COLO829 (cell line): ENCODE data around the gene MACF1.
"Not testable (repeated sequence)": the region's sequence is repeated elsewhere in the genome, so short reads cannot be mapped to it uniquely, and the experiment has no call there.

Experiments
- DNase-seq: peaks from one replicate; pipeline ENCODE4 v3.0.0; 2012; ENCODE audit warnings: low spot score

MACF1 gene

DNA sequence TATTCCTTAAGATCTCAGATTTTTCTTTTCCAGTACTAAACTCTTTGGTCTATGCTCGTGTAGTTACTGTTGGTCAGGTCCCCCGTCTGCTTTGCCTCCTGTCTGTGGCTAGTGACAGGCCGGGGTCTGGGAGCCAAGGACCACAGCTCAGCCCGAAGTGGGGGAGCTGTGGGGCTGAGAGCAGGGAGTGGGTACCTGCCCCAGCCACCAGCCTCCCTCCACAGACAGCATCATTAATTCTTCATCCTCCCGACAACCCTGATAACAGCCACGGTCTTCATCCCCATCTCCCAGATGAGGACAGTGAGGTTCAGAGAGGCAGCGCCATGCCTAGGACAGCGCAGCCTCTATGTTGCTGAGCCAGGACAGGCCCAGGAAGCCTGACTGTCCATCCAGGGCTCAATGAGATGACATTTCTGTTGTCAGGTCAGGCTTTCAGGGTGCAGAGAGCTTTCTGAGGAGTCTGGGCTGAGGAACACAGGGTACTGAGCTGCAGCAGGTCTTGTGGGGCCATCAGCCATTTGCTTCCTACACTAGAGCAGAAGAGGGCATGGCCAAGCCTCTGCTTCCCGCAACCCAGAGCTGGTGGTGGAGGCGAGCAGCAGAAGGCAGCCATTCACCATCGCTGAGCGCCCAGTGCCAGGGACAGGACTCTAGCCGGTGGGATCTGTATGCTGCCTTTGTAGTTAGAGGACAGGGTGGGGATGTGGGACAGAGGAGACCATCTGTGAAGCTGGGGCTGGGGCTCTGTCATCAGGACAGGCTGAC lies 288.7 kb downstream of the MACF1 start:
- not testable (repeated sequence) for DNase-seq

DNA sequence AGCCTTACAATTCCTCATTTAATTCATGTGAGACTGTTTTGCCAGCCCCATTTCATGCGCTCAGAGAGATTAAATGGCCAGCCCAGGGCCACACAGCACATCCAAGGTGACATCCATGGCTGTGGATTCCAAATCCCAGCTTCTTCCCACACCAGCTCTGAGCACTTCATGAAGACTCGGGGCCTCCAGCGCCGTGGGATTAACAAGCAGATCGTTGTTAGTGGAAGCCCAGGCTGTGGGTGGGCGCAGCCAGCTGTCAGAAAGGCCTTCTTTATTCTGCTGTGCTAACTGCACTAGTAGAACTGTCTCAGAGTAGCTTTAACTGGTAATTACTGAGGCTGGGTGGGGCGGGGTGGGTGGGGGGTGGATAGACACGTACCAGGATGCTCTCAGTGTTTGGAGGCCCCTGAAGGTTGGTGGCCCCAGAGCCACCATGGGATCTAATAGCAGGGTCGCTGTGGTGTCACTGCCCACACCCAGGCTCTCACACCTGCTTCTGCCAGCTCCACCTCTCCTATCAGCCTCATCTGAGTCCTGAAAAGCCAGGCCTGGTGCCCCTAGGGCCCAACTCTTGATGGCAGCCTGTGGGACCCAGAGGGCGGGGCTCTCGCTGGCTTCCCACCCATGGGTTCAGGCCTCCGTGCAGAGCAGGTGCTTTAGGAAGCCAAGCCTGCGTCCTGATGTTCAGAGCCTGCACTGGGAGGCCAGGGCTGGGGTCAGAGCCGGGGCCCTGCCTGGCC lies 290.3 kb downstream of the MACF1 start:
- peak; percentile 15 for DNase-seq

DNA sequence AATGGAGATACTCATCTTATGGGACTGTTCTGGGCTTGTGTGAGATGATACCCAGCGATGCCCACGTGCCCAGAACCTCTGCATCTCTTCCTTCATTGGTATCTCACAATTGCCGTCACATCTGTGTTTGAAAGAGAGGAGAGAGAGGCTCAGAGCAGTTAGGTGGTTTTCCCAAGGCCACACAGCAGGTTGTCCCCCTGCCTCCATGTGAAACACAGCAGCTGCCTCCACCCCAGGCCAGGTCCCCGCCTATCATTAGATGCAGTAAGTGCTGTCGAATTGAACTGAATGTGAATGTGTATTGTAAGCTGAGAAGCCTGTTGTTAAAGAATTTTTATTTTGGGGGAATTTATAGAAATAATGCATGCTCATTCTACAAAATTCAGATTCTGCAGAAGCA lies 292.0 kb downstream of the MACF1 start:
- DNase-seq, result not testable (repeated sequence)

DNA sequence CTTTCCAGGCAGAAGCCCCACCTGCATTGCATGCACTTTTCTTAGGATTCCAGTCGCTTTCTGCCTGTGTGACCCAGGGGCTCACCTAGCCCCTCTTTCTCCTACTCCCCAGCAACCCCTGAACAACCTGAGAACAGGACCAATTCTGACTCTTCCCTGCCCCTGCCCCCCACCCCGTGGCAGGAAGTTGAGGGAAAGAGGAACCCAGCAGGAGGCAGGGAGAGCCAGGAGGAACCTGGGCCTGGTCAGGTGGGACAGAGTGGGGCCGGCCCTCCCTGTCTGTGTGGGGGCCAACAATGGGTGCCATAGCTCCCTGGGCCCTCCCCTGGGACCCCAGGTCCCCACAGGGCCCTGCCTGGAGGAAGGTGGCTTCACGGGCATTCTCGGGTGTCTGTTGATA lies 293.1 kb downstream of the MACF1 start:
- DNase-seq, result no peak

DNA sequence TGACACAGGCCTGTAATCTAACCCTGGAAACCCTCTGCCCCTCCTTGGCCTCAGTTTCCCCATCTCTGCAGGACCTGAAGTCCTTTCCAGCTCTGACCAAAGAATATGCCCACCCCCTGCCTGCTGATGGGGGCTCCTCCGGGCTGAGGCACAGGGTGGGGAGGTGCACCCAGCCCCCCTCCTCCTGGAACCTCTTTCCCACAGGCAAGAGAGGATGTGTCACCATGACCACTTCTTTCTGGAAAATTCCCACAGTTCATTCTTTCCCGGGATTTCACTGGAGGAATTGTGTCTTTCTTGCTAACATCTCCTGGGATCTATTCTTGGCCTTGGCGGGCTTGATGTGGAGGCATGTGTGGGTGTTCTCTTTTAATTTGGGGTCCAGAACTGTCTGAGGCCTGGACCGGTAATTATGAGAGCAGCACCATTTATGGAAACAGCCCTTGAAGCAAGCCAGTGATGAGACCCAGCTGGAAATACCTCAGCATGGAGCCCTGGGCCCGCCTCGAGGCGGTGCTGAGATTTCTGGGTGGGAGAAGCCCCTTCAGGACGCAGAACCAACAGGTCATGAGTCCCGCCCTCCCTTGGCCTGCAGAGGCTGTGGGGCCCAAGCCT lies 293.7 kb downstream of the MACF1 start:
- DNase-seq, result not testable (repeated sequence)

DNA sequence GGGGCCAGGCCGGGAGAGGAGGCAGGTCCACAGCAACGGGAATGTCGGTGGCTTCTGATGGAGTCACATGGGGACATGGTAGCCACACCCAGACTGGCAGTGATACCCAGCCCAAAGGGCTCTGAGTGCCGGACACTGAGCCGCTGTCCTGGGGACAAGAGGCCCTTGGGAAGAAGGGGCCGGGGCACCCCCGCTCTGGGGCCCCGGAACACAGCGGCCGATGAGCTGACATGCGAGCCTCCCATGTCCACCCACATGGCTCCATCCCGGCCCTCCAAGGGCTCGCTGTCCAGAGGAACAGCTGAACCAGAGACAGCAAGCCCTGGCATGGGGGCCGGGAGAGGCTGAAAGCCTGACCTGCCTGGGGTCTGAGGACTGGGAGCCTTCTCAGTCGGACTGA lies 294.3 kb downstream of the MACF1 start:
- DNase-seq, result not testable (repeated sequence)

DNA sequence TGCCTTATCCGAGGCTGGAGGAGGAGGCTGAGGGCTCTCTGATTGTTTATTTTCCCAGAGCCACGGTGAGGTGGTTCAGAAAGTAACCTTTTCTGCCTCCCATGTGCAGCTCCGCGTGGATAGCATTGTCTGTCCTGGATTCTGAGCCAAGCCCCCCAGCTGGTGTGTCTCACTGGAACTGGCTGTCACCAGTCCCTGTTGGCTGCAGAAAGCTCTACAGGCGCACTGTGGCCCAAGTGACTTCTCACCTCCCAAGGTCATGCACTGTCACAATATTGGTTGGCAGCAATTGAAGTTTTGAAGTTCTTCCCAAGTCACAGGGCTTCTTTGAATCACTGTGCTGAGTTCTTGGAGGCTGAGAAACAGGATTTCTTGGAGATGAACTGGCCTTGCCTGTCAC lies 295.2 kb downstream of the MACF1 start:
- DNase-seq, result no peak

DNA sequence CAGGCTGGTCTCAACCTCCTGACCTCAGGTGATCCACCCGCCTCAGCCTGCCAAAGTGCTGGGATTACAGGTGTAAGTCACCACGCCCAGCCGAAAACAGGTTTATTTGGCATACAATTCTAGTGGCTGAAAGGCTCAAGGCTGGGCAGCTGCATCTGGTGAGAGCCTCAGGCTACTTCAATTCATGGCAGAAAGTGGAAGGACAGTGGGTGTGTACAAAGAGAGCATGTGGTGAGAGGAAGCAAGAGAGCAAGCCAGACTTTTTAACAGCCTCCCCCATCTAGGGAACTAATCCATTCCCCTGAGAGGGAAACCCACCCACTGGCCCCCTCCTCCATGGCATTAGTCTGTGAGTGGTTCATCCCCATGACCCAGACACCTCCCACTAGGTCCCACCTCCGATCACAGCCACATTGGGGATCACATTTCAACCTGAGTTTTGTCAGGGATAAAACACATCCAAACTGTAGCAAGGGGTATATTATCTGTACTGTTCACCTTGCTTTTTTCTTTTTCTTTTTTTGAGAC lies 296.4 kb downstream of the MACF1 start:
- no peak for DNase-seq

DNA sequence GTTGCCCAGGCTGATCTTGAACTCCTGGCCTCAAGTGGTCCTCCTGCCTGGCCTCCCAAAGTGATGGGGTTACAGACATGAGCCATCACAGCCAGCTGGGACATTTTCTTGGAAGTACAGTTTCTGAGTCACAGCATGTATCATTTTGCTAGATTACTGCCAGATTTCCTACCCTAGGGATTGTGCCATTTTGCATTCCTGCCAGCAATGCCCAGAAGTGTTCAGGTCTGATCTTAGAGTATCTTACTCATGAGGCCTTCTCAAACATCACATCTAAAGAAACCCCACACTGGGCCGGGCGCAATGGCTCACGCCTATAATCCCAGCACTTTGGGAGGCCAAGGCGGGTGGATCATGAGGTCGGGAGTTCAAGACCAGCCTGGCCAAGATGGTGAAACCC lies 297.2 kb downstream of the MACF1 start:
- DNase-seq, result no peak

DNA sequence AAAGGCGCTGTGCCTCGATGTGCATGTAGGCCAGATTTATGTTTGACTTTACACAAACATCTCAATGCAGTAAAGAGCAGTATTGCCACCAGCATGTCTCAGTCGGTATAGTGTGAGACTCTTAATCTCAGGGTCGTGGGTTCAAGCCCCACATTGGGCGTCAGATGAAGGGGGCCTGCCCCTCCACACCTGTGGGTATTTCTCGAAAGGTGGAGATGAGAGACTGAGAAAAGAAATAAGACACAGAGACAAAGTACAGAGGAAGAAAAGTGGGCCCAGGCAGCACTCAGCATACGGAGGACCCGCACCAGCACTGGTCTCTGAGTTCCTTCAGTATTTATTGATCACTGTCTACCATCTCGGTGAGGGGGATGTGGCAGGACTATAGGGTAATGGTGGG lies 299.9 kb downstream of the MACF1 start:
- DNase-seq, result not testable (repeated sequence)

DNA sequence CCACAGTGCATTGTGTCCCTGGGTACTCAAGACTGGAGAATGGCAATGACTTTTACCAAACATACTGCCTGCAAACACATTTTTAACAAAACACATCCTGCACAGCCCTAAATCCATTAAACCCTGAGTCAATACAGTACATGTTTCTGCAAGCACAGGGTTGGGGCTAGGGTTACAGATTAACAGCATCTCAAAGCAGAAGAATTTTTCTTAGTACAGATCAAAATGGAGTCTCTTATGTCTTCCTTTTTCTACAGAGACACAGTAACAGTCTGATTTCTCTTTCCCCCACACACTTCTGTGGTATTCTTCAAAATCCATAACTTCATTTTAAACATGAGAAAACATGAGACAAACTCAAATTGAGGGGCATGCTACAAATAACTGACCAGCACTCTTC lies 300.8 kb downstream of the MACF1 start:
- no peak for DNase-seq

DNA sequence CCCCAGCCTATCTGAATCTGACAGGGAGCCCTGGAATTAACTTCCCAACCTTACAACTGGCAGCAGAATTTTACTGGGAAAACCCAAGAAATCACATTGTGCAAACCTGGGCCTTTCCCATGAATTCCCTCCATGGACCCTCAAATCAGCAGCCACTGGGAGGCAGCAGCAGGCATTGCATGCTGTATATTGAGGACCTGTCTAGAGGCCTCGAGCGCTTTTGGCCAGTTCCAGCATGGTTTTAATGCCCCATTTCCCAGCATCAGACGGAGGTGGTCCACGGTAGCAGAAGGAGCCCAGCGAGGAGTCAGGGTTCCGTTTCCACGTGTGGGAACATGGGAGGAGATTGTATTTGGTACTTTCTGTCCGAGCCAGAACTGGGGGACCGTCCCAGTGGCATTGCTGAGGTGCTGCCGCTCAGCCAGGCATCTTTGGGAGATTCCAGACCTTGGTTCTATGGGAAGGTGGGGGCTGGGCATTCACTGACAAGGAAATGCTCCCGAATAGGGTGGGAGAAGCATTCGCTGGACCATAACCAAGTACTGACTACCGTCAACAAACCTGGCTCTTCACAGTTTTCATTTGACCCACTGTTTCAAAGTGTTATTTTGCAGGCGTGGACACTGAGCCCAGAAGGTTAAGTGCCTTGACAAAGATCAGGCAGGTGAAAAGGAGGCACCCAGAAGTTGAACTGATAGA lies 302.9 kb downstream of the MACF1 start:
- no peak for DNase-seq

DNA sequence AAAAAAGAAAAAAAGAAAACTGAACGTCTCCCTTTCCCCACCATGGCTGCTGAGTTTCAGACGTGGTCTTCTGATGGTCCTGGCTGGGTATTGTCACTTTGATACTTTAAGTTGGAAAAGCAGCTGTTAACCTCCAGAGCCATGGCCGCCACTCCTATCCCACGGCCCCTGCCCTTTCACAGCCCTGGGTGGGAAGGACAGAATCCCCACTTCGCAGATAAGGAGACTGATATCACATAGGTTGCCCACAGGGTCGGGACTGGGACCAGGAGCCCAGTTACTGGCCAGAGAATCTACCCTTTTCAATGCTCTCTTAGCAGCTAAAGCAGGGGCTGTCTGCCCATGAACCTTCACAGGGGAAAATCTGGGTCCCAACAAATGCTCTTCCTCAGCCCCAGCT lies 303.8 kb downstream of the MACF1 start:
- no peak for DNase-seq

DNA sequence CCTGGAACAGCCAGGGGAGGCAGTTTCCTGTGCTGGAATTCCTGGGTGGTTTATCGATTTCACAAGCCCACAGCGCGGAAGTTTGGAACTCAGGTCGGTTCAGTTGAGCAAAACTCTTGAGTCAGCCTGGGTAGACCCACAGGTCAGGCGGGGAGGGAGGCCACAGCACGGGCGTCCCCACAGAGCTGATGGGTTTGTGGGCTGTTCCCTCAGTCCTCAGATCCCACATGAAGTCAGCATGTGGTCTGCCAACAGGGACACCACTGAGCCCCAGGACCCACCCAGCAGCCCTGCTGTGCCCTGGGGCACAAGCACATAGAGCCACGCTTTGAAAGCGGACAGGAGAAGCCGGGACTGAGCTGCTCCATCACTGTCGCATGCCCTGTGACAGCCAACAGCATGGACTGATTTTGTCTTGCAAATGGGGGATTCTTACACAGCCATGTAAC lies 304.4 kb downstream of the MACF1 start:
- DNase-seq, result no peak

DNA sequence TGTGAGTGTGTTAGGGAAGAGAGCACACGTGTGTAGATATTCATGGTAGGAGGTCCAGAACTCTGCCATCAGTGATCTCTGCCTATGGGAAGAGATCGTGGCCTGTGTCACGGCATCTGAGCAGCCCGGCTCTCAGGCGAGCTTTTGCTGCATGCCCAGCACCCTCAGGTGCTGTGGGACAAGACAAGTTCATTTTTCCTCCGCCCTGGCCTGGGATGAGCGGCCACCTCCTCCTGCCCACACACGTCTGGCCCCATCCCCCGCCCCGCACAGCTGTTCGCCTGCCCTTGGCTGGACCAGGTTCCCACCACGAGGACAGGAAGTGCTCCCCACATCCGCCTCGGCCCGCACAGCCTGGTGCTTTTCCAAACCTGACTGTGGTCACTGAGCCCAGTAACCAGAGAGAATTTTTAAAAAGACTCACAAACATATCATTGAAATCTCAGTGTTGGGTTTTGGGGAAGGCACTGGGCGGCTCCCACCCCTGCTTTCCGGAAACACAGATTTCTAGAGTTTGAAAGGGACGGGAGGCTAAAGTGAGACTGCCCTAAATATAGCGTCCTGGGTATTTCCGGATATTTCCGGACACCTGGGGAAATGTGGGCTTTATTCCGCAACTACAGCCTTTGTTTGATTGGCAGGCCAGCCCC lies 305.0 kb downstream of the MACF1 start:
- DNase-seq, result no peak

DNA sequence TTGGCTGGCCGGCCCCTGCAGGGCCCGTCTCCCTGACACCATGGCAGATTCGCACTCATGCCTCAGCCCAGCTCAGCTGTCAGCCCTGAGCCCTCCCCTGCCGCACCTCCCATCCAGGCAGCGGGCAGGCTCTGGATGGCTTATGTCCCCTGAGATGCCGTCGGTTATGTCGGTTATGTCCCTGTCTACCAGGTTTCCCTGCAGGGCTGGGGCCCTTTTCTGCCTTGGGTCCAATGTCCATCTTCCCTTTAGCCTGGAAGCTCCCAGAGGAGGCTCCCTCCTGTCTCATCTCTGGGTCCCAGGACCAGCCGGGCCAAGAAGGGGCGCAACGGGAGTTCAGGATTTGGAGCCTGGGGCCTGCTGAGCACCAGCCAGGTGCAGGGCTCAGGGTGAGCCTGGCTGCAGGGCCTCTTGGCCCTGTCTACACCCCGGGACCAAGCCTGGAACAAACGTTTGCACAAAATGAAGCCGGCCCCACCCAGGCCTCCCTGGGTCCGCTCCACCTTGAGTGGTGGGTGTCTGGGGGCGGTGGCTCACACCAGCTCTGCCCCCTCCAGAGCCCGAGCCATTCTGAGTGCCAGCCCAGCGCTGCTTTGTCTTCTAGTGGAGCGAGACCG lies 306.2 kb downstream of the MACF1 start:
- not testable (repeated sequence) for DNase-seq

DNA sequence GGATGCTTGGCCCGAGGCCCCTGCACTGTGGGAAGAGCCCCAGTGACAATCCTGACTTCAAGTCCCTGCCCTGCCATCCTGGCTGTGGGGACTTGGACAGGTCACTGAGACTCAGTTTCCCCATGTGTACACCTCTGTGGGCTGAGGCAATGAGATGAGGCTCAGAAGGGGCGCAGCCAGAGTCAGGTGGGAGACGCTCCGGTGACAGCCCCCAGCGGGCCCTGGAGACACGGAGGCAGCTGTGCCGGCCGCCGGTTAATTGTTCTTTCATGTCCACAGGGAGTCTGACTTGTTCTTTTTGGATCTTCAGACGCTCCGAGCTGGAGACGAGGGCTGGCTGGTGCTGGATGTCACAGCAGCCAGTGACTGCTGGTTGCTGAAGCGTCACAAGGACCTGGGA lies 307.0 kb downstream of the MACF1 start:
- not testable (repeated sequence) for DNase-seq

DNA sequence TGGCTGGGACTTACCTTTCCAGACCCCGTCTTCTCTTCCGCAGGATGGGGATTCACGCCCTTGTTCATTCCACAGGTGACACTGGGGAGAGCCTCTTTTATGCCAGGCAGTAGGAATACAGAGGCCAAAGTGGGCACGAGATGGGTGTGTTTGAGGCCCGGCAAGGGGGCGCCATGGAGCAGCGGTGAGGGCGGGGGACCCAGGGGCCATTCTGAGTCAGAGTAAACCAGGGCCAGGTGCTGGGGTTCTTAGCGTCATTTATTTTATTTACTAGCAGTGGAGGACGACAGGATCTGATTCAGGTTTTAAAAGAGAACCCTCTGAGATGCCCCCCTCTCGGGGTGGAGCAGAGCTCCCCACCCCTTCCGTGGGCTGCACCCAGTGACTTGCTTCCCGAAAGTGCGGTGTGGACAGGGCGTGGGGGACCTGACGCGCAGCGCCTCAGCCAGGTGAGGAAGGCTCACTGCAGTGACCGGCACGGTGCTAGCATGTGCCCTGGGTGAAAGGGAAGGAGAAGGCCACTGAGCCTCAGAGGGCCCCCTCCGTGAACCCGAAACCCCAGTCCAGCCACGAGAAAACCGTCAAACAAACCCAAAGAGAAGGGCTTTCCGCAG lies 307.8 kb downstream of the MACF1 start:
- not testable (repeated sequence) for DNase-seq

DNA sequence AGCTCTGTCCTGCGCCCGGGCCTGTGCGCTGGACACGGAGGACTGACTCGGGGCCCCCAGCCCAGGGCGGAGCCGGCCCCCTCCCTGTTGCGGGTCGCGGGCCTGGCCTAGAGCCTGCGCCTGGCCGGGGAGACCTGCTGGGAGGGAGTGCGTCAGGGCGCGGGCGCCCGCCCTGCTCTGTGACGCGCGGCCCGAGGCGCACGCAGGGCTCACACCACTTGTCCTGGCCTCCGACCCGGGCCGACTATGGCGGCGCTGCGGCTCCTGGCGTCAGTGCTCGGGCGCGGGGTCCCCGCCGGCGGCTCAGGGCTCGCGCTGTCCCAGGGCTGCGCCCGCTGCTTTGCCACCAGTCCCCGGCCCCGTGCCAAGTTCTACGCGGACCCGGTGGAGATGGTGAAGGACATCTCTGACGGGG lies 310.2 kb downstream of the MACF1 start:
- DNase-seq, result not testable (repeated sequence)
